AG10803 (cell line): Measurements from ENCODE around the gene TMIGD3.
A peak's percentile ranks its signal among the peaks of the same experiment; 100 is the strongest.

ENCODE experiments used
- DNase-seq: peaks from one replicate; pipeline ENCODE4 v3.0.0; 2010; ENCODE audit warnings: low read depth
- H3K4me3 ChIP-seq: 2 replicates; pipeline ENCODE4 v1.5.1; 2011; ENCODE audit warnings: mild to moderate bottlenecking, low read length, control low read depth
- CTCF ChIP-seq: conservative IDR thresholded peaks from 2 replicates; pipeline ENCODE4 v1.5.1; 2011; ENCODE audit warnings: mild to moderate bottlenecking, low read length, control low read depth, inconsistent platforms

Gene TMIGD3

GRCh38 chr1:111515291-111516004, 12.0 kb upstream of the TMIGD3 start:
- peak overlapping the region; percentile 39 for H3K4me3 ChIP-seq
- DNase-seq: peak; percentile 33
- no peak for TF ChIP-seq CTCF

- no peak for TF ChIP-seq CTCF
- DNase-seq: no peak
- H3K4me3 ChIP-seq: no peak overlapping the region
Observed at GRCh38 chr1:111513410-111514020, 10.1 kb upstream of the TMIGD3 start.

- DNase-seq: no peak
- no peak for TF ChIP-seq CTCF
- no peak overlapping the region for H3K4me3 ChIP-seq
Observed at GRCh38 chr1:111512931-111513330, 9.5 kb upstream of the TMIGD3 start.

GRCh38 chr1:111512132-111512889, 8.9 kb upstream of the TMIGD3 start:
- H3K4me3 ChIP-seq: no peak overlapping the region
- no peak for TF ChIP-seq CTCF
- no peak for DNase-seq

DNA sequence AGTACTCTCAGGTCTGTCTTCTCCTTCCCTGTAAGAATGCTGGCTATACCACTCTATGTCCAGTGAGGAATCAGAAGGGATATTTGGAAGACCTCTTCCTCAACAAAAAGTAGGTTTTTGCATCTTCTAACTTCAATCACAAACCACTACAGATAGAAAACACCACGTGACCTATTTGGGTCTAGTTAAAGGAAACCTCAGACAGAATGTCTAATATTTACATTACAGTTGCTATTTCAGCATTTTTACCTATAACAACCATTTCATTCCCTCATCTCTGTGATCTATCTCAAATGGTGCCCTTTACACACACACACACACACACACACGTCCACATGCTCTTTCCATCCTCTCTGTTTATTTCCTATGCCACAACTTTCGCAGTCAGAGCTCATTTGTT, 7.9 kb upstream of the TMIGD3 start:
- no peak for DNase-seq
- H3K4me3 ChIP-seq: no peak overlapping the region
- TF ChIP-seq CTCF: no peak

DNA sequence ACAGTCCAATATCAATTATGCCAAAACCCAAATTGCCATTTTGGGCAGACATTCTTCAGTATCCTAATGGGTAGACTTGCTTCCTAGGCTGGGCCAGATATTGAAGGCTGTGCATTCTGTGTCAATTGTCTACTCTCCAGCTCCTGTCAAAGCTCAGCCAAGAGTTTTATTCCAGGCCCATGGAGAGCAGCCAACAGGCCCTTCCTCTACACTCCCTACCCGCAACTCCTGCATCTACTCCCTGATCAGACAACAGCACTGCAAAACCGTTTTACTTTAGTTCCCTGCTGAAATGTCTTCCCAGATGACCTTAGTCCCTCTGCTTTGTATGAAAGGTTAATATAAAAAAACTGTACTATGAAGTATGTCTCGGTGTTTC, 6.6 kb upstream of the TMIGD3 start:
- H3K4me3 ChIP-seq: no peak overlapping the region
- TF ChIP-seq CTCF: no peak
- no peak for DNase-seq
